GM21825 (cell line): ENCODE data around the gene TUBGCP6.
A peak's percentile ranks its signal among the peaks of the same experiment; 100 is the strongest.
"Not testable (repeated sequence)": the region's sequence is repeated elsewhere in the genome, so short reads cannot be mapped to it uniquely, and the experiment has no call there.

ENCODE experiments used
- ATAC-seq: cut with Tn5 transposase; IDR thresholded peaks from one replicate; pipeline ENCODE4 v1.9.1; 2021; ENCODE audit warnings: mild to moderate bottlenecking, moderate library complexity; ENCODE audit not compliant: unreplicated experiment

Gene TUBGCP6

GRCh38 chr22:50213263-50213662 is 31.6 kb downstream of the TUBGCP6 start:
- no peak for ATAC-seq

GRCh38 chr22:50211147-50211546 is 33.7 kb downstream of the TUBGCP6 start:
- no peak for ATAC-seq

DNA sequence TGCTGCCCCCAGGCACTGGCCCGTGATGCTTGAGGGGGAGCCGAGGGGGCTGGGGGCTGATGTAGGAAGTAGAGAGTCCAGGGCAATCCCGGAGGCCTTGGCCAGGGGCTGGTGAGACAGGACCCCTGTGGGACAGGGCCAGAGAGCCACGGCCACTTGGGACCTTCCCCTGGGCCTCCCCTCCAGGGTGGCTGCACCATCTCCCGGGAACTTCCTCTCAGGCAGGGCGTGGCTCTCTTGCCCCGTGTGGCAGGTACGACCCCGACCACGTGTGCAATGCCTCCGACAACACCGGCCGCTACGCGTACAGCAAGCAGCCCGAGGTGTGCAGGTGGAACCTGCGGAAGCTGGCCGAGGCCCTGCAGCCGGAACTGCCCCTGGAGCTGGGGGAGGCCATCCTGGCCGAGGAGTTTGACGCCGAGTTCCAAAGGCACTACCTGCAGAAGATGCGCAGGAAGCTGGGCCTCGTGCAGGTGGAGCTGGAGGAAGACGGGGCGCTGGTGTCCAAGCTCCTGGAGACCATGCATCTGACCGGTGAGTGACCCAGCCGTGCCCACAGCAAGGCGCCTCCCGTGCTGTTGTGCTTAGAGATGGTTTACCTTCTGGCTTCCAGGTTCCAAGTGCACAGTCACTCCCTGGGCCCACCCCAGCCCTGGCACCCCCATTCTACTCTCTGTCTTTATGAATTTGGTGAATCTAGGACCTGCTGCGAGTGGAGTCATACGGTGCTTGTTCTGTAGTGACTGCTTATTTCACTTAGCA is 34.3 kb downstream of the TUBGCP6 start:
- ATAC-seq = no peak

DNA sequence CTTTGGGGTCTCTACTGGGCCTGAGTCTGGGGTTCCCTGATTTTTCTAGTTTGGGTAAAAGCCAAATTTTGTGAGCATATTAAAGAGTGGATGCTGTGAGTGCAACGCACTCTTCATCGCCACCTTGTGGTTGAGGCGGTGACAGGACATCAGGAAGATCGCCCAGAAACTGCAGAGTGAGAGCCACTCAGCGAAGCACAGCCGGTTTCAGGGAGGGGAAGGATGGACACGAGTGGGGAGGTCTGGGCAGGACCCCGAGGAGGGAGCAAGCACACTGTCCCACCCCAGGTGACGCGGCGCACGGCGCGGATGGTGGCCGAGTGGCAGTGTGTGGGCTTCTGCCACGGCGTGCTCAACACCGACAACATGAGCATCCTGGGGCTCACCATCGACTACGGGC is 34.9 kb downstream of the TUBGCP6 start:
- ATAC-seq = no peak

DNA sequence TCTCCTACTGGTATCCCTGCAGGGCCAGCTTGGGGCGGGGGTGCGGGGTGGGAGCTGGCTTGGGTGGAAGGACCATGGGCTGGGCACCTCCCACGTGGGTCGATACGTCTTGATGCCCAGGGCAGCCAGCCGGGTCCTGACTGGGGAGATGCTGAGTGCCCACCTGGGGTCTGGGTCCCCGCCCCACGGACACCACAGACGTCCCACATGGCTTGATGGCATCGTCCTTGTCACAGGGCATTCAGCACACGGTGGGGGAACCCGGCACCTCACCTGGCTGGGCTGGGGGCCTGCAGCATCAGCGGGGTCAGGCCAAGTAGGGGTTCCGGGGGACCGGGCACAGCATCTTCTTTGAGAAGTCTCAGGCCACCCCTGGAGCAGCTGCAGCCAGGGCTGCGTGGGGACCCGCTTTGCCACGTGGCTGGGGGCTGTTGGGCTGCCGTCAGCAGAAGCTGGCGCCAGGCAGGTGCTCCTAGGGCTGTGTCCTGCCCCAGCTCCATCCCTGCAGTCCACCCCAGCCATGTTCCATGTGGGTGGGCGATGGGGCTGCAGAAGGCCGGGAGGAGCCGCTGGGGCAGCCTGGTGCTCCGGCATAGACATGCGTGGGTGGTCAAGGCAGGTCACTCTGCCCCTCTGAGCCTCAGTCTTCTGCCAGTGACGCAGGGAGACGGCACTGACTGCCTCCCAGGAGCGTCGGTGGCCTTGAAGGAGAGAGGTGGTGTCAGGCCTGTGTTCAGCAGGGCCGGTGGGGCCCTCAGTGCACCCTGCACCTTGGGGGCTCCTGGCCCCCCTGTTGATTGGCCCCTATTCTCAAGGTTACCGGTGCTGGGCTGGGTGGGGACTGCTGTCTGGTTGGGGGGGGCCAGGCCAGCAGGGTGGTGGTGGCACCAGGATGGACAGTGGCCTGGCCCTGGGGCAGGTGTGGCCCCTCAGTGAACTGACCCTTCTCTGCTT is 35.6 kb downstream of the TUBGCP6 start:
- ATAC-seq = no peak

- no peak for ATAC-seq
Measured at GRCh38 chr22:50208430-50208938, 36.3 kb downstream of the TUBGCP6 start.

- no peak for ATAC-seq
Measured at GRCh38 chr22:50207383-50208140, 37.3 kb downstream of the TUBGCP6 start.

- ATAC-seq = no peak
Measured at GRCh38 chr22:50206599-50206998, 38.2 kb downstream of the TUBGCP6 start.

GRCh38 chr22:50205781-50206569 is 38.8 kb downstream of the TUBGCP6 start:
- no peak for ATAC-seq

DNA sequence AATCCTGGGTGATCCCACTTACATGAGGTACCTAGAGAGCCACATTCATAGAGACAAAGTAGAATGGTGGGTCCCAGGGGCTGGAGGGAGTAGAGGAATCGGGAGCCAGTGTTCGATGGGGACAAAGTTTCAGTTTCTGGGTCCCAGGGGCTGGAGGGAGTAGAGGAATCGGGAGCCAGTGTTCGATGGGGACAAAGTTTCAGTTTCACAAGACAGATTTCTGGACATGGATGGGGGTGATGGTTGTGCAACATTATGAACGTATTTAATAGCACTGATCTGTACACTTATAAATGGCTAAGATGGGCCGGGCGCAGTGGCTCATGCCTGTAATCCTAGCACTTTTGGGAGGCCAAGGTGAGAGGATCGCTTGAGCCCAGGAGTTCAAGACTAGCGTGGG is 39.8 kb downstream of the TUBGCP6 start:
- ATAC-seq = not testable (repeated sequence)

GRCh38 chr22:50204571-50204970 is 40.3 kb downstream of the TUBGCP6 start:
- no peak for ATAC-seq

DNA sequence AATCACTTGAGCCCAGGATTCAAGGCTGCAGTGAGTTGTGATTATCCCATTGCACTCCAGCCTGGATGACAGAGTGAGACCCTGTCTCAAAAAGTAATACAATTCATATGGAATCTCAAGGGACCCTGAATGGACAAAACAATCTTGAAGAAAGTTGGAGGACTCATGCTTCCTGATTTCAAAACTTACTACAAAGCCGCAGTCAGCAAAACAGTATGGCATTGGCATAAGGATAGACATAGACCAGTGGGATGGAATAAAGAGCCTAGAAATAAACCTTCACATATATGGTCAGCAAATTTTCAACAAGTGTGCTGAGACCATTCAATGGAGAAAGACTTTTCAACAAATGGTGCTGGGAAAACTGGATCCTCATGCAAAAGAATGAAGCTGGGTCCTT is 41.5 kb downstream of the TUBGCP6 start:
- ATAC-seq = no peak

DNA sequence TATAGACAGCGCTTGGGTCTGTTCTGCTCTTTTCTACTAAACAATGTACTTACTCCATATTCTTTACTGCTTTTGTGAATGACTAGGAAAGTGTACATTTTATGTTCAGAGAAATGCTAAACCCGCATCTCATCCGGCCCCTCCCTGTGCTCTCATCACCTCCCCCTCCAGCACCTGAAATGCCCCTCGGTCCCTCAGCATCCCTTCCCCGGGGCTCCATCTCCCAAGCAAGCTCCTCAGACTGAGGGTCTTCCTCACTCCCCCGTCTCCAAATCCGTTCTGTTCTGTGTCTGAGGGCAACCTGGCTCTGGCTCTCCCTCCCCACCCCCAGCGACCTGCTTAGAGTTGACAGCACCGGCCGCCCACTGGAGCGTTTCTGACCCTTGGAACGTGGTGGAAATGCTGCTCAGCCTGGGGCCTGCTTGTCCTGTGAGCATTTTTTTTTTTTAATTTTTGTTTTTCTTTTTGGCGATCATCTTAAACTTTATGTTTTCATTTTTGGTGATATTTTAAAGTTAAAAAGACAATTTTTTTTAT is 42.6 kb downstream of the TUBGCP6 start:
- no peak for ATAC-seq

DNA sequence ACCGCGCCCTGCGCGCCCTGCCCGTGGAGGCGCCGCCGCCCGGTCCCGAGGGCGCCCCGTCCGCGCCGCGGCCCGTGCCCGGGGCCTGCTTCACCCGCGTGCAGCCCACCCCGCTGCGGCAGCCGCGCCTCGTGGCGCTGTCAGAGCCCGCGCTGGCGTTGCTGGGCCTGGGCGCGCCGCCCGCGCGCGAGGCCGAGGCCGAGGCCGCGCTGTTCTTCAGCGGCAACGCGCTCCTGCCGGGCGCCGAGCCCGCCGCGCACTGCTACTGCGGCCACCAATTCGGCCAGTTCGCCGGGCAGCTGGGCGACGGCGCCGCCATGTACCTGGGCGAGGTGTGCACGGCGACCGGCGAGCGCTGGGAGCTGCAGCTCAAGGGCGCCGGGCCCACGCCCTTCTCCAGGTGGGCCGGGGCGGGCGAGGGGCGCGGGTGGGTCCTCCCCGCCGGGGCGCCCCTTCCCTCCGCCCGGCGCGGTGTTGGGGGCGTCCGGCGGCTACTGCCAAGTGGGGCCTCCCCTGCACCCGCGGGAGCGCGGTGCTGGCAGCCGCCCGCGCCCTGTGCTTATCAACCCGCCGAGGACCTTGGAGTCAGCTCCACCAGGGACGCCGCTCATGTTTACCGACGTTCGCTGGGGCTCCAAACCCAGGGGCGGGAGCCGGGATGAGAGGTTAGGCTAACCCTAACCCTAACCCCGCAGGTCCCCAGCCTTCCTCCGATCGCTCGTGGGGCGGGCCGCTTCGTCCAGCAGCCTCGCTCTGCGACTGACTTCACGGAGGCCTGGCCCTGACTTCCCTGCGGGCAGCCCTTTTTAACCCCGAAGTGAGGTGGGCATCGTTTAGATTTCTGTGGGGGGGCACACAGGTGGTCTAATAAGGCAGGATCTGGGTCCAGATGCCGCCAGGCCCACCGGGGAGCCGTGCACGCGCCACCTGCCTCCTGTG is 43.4 kb downstream of the TUBGCP6 start:
- peak; percentile 19 for ATAC-seq

GRCh38 chr22:50200461-50201190 is 44.2 kb downstream of the TUBGCP6 start, which contains the start of gene SELENOO:
TSS of gene SELENOO (plus strand) at chr22:50201011. CDS start at chr22:50201037, 26 bp downstream.
- ATAC-seq = peak; percentile 62

DNA sequence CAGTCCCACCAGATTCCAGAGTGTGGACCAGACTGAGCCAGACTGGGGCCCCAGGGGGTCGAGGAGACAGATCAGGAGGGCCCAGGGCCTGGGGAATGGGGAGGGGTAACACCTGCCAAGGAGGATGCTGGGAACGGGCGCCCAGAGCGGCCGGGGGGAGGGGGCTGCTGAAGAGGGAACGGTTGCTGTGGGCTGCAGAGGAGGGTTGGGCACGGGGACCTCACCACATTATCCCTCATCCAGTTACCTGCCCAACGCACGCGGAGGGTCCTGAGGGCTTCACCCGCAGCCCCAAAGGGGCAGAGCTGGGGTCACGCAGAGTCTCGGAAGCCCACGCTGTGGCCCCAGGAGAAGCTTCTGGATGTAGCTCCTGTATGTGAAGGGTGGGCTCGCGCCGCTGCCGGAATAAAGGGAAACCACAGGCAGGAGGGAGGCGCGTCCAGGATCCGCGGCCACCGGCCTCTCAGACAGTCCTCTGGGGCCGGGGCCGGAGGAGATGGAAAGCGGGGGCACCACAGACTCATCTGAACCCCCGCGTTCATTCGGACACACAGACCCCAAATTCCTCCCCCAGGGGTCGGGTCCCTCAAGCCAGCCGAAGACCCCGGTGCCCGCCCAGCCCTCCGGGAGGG is 44.9 kb downstream of the TUBGCP6 start:
- ATAC-seq = peak; percentile 2

GRCh38 chr22:50199251-50199721 is 45.5 kb downstream of the TUBGCP6 start:
- ATAC-seq = no peak
